HG03066 (cell line): ENCODE results near the gene DRAM1.
"Not testable (repeated sequence)": the region's sequence is repeated elsewhere in the genome, so short reads cannot be mapped to it uniquely, and the experiment has no call there.

Experiments
- ATAC-seq: cut with Tn5 transposase; IDR thresholded peaks from one replicate; pipeline ENCODE4 v1.9.1; 2021; ENCODE audit warnings: low read depth; ENCODE audit not compliant: unreplicated experiment

The DRAM1 gene

GRCh38 chr12:101858361-101858760 is 19.0 kb upstream of the DRAM1 start:
- no peak for ATAC-seq

- ATAC-seq = peak; percentile 41
Observed at GRCh38 chr12:101859664-101860607, 17.4 kb upstream of the DRAM1 start.

- not testable (repeated sequence) for ATAC-seq
Observed at GRCh38 chr12:101861688-101862087, 15.7 kb upstream of the DRAM1 start.

GRCh38 chr12:101862245-101862644 is 15.1 kb upstream of the DRAM1 start:
- no peak for ATAC-seq

GRCh38 chr12:101863981-101864380 is 13.4 kb upstream of the DRAM1 start:
- no peak for ATAC-seq

- no peak for ATAC-seq
Observed at GRCh38 chr12:101866615-101867373, 10.6 kb upstream of the DRAM1 start.

- not testable (repeated sequence) for ATAC-seq
Observed at GRCh38 chr12:101867619-101868018, 9.8 kb upstream of the DRAM1 start.

- no peak for ATAC-seq
Observed at GRCh38 chr12:101870925-101871324, 6.5 kb upstream of the DRAM1 start.

GRCh38 chr12:101875162-101875561 is 2.2 kb upstream of the DRAM1 start:
- no peak for ATAC-seq

GRCh38 chr12:101876322-101876860 is 989 bp upstream of the DRAM1 start:
- ATAC-seq = no peak

GRCh38 chr12:101877806-101878242 is 444 bp downstream of the DRAM1 start:
- peak; percentile 11 for ATAC-seq

GRCh38 chr12:101878243-101878821 is 952 bp downstream of the DRAM1 start:
- ATAC-seq = no peak

GRCh38 chr12:101880769-101881168 is 3.4 kb downstream of the DRAM1 start:
- no peak for ATAC-seq

- no peak for ATAC-seq
Observed at GRCh38 chr12:101881228-101881627, 3.8 kb downstream of the DRAM1 start.

- no peak for ATAC-seq
Observed at GRCh38 chr12:101884174-101884573, 6.8 kb downstream of the DRAM1 start.

- ATAC-seq = not testable (repeated sequence)
Observed at GRCh38 chr12:101884781-101885340, 7.5 kb downstream of the DRAM1 start.

- peak; percentile 55 for ATAC-seq
Observed at GRCh38 chr12:101885912-101886561, 8.7 kb downstream of the DRAM1 start.

- no peak for ATAC-seq
Observed at GRCh38 chr12:101889211-101889752, 11.9 kb downstream of the DRAM1 start.

GRCh38 chr12:101891462-101891971 is 14.1 kb downstream of the DRAM1 start:
- peak; percentile 84 for ATAC-seq
